CD1c-positive myeloid dendritic cell (primary cell): Measurements from ENCODE around the gene RIMS3.

Source experiments
- DNase-seq: peaks from one replicate; pipeline ENCODE4 v3.0.0-alpha.2; 2016; ENCODE audit errors: extremely low spot score

RIMS3 gene

DNA sequence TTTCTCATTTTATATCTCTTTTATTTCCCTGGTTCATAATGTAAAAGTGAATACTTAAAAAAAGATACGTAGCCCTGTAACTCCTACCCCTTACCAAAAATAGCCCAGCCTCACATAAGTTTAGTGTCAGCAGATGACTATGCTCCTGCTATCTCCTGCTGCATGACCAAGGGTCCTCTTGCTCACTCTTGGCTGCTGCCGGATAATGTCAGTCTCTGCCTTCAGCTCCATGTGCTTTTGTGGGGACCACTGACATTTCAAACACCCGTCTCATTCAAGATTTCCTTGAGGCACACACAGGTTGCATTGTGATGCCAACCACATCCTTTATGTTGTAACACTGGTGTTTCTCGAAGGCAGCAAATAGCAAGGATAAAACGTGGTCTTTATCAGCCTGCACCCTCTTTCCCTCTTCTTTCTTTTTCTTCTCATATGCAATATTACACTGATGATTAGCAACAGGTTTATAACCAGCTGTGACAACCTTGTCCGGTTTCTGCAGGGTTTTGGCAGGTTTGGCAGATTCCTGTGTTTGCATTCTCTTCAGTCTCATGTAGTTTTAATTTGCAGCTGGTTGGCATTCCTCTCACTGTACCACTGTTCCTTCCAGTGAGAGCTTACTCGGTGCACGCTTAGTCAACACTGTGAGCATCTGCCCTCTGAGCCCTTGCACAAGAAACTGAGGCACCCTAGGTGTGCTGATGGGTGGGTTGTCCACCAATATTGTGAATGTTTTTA, 71.9 kb downstream of the RIMS3 start:
- DNase-seq, result no peak

- DNase-seq, result peak; percentile 71
Measured at GRCh38 chr1:40592107-40592803, 73.2 kb downstream of the RIMS3 start.

GRCh38 chr1:40588586-40588985, 76.9 kb downstream of the RIMS3 start:
- DNase-seq, result no peak

GRCh38 chr1:40583980-40584379, 81.5 kb downstream of the RIMS3 start:
- DNase-seq, result no peak

GRCh38 chr1:40582116-40582515, 83.4 kb downstream of the RIMS3 start:
- no peak for DNase-seq

DNA sequence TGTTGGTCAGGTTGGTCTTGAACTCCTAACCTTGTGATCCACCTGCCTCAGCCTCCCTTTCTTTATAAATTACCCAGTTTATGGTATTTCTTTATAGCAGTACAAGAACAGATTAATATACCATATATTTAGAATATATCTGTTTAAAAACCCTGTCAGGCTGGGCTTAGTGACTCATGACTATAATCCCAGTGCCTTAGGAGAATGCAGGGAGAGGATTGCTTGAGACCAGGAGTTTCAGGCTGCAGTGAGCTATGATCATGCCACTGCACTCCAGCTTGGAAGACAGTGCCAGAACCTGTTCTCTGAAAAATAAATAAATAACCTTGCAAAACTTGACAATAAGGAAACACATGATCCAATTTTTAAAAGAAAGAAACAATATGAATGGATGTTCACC, 90.1 kb downstream of the RIMS3 start:
- no peak for DNase-seq

GRCh38 chr1:40574805-40575204, 90.7 kb downstream of the RIMS3 start:
- peak; percentile 75 for DNase-seq
